Hepatocyte (in vitro differentiated cells): Measurements from ENCODE around the gene MTMR12.

Experiments
- EZH2 ChIP-seq: fragments of 200-600 bp; sonication (generic); IDR thresholded peaks from 2 replicates; pipeline ENCODE4 v1.6.1; 2016; ENCODE audit warnings: antibody characterized with exemption, mild to moderate bottlenecking, borderline replicate concordance
- EZH2phosphoT487 ChIP-seq: fragments of 200-600 bp; sonication (generic); IDR thresholded peaks from one replicate; pipeline ENCODE4 v1.6.1; 2018; ENCODE audit warnings: antibody characterized with exemption, mild to moderate bottlenecking, low read depth, moderate library complexity; ENCODE audit not compliant: unreplicated experiment, severe bottlenecking
- TF ChIP-seq, protein P1 (sequence below): fragments of 200-600 bp; sonication (generic); IDR thresholded peaks from 2 replicates; pipeline ENCODE4 v1.5.1; 2016; ENCODE audit warnings: antibody characterized with exemption, mild to moderate bottlenecking; ENCODE audit not compliant: poor library complexity

DNA sequence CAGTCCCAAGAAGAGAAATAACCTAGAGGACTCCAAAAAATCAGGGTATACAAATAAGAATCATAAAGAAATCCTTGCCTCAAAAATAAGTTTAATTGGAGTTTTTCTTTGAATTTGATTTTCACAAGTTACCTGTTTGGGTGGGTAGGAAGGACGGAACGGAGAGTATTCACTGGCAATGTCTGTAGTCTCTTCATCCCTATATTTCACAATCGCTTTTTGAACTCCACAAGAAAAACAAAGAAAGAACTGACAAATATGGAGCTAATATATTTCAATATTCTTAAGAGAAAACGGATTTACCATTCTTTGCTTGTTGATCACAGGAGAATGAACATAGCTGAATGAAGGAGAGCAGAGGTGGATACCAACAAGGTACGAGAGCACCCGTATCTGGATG lies 30.1 kb downstream of the MTMR12 start:
- TF ChIP-seq, protein P1, sequence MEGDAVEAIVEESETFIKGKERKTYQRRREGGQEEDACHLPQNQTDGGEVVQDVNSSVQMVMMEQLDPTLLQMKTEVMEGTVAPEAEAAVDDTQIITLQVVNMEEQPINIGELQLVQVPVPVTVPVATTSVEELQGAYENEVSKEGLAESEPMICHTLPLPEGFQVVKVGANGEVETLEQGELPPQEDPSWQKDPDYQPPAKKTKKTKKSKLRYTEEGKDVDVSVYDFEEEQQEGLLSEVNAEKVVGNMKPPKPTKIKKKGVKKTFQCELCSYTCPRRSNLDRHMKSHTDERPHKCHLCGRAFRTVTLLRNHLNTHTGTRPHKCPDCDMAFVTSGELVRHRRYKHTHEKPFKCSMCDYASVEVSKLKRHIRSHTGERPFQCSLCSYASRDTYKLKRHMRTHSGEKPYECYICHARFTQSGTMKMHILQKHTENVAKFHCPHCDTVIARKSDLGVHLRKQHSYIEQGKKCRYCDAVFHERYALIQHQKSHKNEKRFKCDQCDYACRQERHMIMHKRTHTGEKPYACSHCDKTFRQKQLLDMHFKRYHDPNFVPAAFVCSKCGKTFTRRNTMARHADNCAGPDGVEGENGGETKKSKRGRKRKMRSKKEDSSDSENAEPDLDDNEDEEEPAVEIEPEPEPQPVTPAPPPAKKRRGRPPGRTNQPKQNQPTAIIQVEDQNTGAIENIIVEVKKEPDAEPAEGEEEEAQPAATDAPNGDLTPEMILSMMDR = no peak
- TF ChIP-seq EZH2 = no peak
- no peak for TF ChIP-seq EZH2phosphoT487
